ENCODE data around the gene PRKRIP1.
"Not testable (repeated sequence)": the region's sequence is repeated elsewhere in the genome, so short reads cannot be mapped to it uniquely, and the experiment has no call there.

PRKRIP1 gene

DNA sequence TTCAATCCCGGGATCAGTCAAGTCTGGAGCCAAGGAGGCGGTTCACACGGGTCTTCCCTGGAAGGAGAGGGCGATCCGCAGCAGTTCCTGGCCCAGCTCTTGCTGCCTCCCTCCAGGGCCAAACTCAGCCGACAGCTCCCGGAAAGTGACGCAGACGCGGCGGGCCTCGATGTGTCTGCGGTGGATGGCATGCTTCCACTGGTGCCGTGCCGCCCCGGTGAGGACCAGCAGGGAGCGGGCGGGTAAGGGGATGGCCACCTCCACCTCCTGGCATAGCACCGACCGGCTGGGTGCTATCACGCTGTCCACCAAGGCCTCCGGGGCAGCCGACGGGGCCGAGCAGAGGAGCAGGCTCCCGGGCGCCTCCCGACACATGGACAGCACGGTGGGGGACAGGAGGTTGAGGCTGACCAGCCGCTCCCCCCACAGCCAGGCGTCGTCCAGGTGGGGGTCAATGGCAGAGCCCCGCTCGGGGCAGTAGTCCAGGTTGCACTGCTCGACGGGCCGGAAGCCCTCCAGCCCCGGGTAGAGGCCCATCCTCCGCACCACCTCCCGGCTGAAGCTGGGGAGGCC is 61.3 kb downstream of the PRKRIP1 start:
- DNase-seq (ENCODE audit: low read depth in 2 of 2), result no peak

DNA sequence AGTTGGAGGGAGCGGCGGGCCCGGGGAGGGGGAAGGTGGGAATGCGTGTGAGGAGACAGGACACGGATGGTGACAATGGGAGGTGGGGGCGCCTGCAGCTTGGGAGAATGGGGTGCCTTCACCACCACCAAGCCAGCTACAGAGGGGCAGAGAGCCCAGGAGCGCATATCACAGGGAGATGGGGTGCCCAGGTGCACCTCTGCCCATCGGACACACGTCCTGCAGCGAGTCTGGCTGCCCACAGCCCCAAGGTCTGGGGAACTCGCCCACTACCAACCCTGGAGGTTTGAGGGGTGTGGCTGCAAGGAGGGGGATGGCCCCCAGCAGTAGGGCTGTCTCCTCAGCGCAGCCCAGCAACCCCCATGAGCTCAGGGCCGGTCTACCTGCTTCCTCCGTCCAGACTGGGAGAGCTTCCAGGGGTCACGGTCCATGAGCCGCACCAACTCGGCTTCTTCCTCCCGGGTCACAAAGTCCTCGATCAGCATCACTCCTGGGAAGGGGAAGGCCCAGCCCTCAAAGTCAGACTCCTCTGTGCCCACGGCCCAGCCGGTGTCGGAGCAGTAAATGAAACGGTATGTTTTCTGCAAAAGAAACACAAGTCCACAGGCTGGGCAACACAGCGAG is 63.2 kb downstream of the PRKRIP1 start:
- no peak for DNase-seq (ENCODE audit: low read depth in 2 of 2)

DNA sequence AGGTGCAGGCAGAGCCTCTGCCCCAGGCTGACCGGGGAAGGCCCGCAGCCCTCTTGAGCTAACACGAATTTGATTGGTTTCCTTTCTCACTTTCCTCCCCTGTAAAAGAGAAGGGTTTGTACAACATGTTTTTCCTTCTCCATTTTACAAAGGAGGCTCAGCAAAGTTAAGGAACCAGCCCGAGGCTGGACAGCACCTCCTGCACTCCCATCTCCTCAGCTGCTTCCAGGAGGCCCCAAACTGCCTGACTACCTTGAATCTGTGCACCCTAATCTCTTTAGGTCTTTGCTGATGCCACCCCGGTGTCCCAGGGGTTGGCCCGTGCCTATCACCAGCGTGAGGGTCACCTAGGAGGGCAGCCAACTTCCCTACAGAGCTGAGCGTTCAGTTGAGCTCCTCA is 64.3 kb downstream of the PRKRIP1 start:
- DNase-seq (ENCODE audit: low read depth in 2 of 2), result no peak

DNA sequence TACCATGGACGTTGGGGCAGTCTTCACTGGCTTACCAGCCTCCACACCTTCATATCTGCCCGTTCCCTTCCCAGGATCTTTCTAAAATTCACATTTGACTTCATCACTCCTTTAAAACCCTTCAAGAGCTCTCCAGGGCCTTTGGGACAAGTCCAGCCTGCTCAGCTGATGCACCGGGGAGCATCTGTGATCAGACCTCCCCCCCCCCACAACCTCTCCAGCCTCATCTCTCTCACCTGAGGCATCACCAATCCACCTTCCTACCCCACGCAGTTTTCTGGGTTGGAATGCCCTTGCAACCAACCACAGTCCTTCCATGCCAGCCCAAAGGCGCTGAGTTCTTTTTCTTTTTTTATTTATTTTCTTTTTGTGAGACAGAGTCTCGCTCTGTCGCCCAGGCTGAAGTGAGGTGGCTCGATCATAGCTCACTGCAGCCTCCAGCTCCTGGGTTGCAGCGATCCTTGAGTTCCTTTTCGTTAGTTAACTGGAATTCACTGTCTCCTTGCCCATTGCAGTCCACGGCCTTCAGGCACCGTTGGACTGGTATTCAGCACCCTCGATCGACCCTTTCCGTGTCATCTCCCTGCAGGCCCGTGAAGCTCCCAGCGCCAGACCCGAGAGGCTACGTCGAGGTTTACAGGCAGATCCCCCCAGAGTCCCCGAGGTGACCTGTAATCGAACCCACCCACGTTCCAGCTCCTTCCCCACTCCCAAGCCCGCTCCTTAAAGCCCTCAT is 67.8 kb downstream of the PRKRIP1 start:
- no peak for DNase-seq (ENCODE audit: low read depth in 2 of 2)

DNA sequence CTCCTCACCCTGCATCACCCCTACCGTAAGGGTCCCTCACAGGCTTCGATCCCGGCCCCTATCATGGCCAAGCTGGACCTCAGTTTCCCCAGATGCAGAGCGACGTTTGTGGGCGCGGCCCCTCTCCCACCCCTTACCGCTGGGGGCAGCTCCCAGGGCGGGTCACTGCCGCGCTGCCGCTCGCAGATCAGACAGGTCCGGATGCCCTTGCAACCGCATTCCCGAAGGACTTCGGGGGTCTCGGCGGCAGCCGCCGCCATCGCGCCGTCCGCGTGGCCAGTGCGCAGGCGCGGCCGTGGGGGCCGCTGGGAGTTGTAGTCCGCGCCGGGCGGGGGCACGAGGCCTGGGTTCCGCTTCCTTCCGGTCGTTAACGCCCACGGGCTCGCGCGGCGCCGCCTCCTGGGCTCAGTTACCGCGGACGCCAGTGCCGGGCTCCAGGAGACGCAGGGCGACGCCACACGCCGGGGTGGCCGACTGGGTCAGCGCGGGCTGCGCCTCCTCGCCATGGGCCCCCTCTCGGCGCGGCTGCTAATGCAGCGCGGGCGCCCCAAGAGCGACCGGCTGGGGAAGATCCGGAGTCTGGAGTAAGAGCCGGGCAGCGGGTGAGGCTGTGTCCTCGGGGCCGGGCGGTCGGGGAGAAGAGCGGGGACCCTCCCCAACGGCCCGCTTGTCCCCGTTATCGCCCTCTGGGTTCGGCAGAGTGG is 68.6 kb downstream of the PRKRIP1 start, which contains the start of the genes ALKBH4 and LRWD1:
ALKBH4 (minus strand) TSS at position 287 of the 704 bp plus-strand sequence; CDS start at position 260, 27 bp downstream.
LRWD1 (plus strand) TSS at position 408 of the 704 bp plus-strand sequence; CDS start at position 505, 97 bp downstream.
- DNase-seq (ENCODE audit: low read depth in 2 of 2), result peak; percentile 88

DNA sequence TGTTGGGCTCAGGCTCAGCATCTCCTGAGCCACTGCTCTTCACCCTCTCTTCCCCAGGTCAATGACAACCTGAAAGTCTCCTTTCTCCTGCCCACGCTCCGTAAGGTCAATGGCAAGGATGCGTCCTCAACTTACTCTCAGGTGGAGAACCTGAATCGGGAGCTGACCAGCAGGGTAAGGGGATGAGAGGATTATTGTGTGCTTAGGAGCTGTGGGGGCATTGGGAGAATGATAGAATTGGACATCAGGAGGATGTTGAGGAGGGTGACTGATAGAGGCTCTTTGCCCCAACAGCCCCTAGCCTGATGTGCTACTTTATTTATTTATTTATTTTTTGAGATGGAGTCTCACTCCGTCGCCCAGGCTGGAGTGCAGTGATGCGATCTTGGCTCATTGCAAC is 69.9 kb downstream of the PRKRIP1 start:
- no peak for DNase-seq (ENCODE audit: low read depth in 2 of 2)

DNA sequence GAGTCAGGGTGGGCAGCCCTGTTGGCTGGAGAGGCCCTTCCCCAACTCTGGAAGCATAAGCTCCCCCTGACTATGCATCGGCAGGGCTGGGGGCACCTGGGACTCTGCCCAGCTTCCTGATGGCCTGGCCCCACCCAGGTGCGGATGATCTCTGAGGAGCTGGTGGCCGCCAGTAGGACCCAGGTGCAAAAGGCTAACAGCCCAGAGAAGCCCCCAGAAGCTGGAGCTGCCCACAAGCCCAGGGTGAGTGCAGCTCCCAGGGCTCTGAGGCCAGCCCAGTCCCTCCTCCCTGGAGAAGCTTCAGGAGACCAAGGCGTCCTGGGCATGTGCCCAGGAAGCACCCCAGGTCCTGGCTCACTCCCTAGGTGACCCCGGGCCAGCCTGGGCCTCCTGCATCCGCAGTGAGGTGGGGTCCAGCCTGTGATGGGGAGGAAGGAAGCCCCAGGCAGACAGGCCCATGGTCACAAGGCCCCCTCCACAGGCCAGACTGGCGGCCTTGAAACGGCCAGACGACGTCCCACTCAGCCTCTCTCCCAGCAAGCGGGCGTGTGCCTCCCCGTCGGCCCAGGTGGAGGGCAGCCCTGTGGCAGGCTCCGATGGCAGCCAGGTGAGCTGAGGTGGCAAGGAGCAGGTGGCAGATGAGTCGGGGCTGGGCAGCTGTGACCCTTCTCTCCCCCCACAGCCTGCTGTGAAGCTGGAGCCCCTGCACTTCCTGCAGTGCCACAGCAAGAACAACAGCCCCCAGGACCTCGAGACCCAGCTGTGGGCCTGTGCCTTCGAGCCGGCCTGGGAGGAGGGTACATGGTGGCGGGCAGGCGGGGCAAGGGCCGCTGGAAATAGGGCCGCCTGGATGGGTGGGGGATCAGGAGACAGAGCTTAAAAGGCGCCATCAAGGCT is 71.7 kb downstream of the PRKRIP1 start:
- DNase-seq (ENCODE audit: low read depth in 2 of 2), result no peak

DNA sequence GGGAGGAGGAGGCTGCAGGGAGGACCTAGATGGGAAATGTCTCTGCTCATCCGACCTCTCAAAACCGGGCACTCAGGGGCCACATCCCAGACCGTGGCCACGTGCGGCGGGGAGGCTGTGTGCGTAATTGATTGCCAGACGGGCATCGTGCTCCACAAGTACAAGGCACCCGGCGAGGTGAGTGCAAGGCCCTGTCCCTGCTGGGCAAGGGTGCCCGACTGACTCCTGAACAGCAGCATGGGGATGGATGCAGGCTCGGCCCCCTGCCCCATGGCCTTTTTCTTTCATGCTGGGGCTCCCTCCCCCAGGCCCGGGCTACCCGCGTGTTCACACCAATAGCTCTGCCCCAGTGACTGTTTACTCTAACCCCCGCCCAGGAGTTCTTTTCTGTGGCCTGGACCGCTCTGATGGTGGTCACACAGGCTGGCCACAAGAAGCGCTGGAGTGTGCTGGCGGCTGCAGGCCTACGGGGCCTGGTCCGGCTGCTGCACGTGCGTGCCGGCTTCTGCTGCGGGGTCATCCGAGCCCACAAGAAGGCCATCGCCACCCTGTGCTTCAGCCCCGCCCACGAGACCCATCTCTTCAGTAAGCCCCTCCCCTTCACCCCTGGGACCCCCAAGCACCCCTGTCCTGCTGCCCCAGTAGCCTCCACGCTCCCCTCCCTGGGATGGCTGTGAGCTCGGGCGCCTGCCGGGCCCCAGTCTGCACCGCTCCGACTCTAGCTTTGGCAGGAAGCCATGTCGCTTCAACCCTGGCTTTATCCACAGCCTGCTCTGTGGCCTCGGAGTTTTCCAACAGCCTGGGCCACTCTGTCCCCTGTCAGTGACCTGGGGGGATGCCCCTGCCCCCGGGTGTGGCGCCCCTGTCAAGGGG is 72.6 kb downstream of the PRKRIP1 start:
- no peak for DNase-seq (ENCODE audit: low read depth in 2 of 2)

DNA sequence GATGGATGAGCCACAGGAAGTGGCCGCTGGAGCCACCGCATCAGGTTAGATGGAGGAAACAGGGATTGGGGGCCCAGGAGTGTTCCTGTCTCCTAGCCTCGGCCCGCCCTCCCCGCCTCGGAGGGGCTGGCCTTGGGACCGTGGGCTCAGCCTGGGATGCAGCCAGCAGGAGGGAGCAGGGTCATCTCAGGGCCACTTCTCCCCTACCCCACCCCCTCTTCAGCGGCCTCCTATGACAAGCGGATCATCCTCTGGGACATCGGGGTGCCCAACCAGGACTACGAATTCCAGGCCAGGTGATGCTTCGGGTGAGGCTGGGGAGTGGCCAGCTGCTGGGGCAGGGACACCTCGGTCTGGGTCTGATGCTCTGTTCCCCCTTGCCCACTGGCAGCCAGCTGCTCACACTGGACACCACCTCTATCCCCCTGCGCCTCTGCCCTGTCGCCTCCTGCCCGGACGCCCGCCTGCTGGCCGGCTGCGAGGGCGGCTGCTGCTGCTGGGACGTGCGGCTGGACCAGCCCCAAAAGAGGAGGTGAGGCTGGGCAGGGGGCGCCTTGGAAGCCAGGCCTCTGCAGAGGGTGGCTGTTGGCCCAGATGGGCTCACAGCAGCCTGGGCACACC is 73.3 kb downstream of the PRKRIP1 start:
- DNase-seq (ENCODE audit: low read depth in 2 of 2), result no peak

DNA sequence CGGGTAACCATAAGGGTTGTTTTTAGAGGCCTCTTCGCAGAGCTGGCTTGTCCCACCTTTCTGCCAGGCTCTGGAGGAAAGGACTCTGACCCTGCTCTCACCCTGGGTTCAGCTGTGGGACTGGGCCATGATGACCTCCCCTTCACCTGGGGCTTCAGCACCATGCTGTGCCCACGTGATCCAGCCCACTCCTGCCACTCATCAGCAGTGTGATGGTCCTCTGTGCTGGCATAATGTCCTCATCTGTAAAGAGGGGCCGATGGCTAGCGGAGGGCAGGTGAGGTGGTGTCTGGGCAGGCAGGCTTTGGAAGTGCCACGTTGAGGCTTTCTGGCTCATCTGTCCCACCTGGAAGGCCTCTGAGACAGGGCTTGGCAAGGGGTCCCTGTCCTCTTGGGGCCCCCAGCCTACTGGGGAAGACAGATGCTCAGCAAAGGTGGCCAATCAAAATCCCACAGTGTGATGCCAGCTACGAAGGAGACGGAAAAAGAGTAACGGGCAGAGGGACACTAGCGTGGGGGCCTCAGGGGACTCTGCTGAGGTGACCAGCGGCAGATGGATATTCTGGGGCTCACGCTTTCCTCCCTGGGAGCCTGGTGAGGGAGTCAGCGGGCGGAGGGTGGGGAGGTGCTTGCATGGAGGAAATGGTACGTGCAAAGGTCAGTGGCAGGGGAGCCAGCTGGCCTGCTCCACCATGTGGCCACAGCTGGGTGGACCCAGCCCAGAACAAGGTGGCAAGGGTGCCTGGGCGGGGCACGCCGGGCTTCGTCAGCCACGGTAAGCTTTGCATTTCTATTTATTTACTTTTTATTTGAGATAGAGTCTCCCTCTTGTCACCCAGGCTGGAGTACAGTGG is 74.0 kb downstream of the PRKRIP1 start:
- DNase-seq (ENCODE audit: low read depth in 2 of 2), result no peak

DNA sequence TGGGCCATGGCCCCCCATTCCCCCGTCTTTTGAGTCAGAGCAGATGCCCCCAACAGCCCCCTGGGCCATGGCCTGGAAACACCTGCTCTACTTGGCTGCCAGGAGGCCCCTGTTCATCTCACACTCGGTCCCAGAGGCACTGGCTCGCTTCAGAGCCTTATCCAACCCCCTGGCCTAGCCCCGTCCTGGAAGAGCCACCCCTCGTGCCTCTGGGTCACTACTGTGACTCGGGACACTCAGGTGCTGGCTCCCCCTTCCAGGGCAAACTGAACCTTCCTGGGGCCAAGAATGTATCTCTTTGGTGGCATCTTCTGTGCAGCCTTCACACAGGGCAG is 75.6 kb downstream of the PRKRIP1 start:
- DNase-seq (ENCODE audit: low read depth in 2 of 2), result no peak

DNA sequence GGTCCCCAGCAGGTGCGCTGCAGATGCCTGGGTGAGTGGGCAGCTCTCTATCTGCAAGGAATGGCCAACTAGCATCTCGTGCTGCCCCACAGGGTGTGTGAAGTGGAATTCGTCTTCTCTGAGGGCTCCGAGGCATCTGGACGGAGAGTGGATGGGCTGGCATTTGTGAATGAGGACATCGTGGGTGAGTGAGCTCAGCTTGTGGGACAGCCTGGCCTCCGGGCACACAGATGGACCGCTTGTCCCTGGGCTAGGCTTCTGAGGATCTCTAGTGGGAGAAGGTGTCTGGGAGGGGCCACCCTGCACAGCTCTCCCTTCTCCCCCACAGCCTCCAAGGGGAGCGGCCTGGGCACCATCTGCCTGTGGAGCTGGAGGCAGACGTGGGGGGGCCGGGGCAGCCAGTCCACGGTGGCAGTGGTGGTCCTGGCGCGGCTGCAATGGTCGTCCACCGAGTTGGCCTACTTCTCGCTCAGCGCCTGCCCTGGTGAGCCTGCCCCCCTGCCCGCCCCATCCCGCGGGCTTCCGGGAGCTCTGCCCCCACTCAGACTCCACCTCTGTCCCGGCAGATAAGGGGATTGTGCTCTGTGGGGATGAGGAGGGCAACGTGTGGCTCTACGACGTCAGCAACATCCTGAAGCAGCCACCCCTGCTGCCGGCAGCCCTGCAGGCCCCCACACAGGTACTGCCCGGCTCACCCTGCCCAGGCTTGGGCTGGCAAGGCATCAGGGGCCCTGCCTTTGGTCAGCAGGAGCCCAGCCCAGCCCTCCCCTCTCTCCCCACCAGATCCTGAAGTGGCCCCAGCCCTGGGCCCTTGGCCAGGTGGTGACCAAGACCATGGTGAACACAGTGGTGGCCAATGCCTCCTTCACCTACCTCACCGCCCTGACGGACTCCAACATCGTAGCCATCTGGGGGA is 76.2 kb downstream of the PRKRIP1 start:
- DNase-seq (ENCODE audit: low read depth in 2 of 2), result no peak

DNA sequence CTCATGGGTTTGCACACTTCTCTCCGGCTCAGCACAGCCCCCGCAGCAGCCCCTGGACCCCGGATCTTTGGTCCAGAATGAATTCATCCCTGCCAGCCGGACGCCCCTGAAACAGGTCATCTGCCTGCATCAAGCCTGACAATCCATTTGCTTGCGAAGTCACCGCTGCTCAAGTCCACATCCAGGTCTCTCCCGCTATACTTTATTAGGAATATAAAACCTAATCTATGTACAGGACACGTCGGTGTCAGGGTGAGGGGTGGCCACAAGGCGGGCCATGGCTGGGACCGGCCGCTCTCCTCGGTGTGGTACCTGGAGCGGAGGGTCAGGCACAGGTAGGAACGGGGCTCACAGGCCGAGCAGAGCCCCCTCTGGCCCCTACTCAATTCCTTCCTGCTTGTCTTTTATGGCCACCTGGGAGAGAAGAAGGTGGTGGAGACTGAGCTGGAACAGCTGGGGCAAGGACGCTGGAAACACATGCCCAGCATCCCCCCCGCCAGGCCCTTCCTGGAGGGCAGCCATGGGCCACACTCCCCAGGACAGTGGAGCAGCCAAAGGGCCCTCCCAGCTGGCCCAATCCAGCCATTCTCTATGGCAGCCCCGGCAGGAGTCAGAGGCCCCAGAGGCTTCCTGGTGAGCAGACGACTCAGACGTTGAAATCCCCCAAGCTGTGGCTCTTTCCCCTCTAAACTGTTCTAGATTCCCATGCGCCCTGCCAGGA is 77.3 kb downstream of the PRKRIP1 start:
- no peak for DNase-seq (ENCODE audit: low read depth in 2 of 2)

DNA sequence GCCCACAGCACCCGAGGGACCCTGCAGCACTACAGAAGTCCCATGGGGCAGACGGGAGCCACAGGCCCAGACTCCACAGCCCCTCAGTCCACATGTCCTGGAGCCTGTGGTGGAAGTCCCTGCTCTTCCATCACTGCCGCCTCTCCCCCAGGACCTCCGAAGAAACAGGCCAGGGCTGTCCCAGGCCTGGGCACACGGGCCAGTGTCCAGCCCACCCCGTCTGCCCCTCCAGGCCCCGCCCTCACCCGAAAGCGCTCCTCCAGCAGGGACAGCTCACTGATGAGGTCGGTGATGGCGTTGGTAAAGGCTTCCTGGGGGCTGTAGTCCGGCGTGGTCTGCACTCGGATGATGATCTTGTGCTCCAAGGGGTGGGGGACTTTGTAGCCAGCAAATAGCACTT is 78.0 kb downstream of the PRKRIP1 start:
- DNase-seq (ENCODE audit: low read depth in 2 of 2), result not testable (repeated sequence)

DNA sequence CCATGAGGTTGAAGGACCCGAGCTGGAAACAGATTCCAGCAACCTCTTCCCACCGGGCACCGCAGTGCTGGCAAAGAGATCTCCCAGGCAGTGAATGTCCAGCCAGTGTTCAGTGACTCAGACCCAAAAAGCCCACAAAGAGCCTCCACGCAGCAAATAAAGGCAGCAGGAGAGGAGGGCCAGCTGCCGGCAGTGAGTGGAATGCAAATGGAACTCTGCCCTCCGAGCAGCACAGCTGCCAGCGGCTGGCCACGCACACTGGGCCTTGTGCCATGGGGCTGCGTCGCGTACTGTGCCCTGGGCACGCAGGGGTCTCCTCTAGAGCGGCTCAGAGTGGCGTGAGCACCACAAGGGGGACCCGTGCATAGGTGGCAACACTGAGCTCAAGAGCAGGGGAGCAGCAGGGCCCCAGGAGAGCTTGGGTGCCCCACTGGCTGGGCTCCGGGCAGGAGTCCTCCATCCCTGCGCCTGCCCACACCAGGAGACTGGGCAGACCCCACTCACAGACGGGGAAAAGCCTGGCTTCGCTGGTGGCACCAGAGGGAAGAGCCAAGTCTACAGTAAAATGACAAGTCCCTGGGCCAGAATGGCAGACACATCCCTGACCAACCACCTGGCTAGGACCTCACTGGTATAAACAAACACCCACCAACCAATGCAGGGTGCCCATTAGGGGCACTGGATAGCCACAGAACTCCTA is 78.7 kb downstream of the PRKRIP1 start:
- DNase-seq (ENCODE audit: low read depth in 2 of 2), result not testable (repeated sequence)

All from stimulated activated CD8-positive, alpha-beta memory T cell treated with anti-CD3 and anti-CD28 coated beads, Interleukin-7, amount 100 ng/mL, for 1 hour (primary cell).